Inflammatory macrophage treated with lipopolysaccharide for 1 hour (primary cell): ENCODE data around the gene GABBR1.
A peak's percentile ranks its signal among the peaks of the same experiment; 100 is the strongest.
"Not testable (repeated sequence)": the region's sequence is repeated elsewhere in the genome, so short reads cannot be mapped to it uniquely, and the experiment has no call there.

Experiments
- DNase-seq, 2 donors: peaks; one replicate each; pipeline ENCODE4 v3.0.0-alpha.2; 2020 to 2022

Gene GABBR1

DNA sequence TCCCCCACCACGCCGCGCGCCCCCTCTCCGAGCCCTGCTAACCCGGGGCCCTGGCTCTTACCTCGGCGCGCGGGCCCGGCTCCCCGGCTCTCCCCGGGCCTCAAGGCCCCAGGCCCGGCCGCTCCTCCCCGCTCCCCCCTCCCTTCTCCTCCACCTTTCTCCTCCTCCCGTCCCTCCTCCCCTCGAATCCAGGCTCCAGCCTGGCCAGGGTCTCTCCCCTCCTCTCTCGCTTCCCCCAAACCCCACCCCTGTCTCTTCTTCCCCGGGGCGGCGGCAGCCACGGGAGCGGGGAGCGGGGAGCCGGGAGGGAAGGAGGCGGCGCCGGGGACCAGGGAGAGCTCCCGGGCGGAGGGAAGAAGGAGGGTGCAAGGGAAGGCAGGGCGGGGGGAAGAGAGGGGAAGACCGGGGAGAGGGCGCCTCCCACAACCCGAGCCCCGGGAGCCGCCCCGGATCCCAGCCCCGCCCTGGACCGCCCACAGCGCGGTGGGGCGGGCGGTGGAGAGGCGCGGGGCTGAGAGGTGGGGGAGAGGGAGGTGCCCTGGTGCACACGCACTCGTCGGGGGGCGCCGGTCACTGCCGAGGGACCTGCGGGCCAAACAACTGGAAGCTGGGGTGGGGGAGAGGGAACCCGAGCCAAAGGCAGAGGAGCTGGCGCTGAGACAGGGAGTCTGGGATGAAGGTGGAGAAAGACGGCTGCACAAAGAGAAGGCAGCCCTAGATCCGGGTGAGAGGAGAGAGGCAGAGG, at the start of gene GABBR1:
Gene GABBR1 (minus strand): TSS at position 395 of the 745 bp plus-strand sequence. CDS start 798 bp downstream, outside the sequence.
- peak; percentile 73 to 77 for DNase-seq

DNA sequence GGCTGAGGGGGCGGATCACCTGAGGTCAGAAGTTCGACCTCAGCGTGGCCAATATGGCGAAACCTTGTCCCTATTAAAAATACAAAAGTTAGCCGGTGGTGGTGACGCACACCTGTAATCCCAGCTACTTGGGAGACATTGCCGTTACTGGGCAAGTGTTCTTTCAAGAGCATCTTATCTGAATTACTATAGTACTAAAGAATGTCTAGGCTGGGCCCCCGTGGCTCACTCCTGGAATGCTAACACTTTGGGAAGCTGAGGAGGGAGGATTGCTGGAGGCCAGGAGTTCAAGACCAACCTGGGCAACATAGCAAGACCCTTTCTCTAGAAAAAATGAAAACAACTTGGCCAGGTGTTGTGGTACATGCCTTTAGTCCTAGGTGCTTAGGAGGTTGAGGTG, 48.8 kb upstream of the GABBR1 start:
- DNase-seq: no peak

DNA sequence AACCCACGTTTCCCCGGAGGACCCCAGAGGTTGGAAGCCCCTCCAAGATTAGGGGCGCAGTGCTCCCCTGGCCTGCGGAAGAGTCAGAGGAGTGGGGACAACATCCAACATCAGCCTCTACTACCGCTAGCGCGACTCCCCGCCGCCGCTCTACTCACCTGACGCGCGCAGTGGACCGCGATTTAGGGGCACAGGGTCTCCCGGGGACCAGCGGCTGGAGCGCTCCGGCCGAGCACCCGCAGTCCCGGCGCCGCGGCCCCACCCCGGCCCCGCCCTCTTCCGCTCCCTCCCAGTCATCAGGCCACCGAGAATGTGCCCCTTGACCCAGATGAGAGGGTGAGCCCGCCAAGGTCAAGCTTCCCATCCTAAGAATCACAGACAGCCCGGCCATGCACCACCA, 47.9 kb upstream of the GABBR1 start, which contains the start of gene ZFP57:
Gene ZFP57 (minus strand): TSS at position 249 of the 400 bp plus-strand sequence. CDS start 4,149 bp downstream, outside the sequence.
- DNase-seq: no peak

DNA sequence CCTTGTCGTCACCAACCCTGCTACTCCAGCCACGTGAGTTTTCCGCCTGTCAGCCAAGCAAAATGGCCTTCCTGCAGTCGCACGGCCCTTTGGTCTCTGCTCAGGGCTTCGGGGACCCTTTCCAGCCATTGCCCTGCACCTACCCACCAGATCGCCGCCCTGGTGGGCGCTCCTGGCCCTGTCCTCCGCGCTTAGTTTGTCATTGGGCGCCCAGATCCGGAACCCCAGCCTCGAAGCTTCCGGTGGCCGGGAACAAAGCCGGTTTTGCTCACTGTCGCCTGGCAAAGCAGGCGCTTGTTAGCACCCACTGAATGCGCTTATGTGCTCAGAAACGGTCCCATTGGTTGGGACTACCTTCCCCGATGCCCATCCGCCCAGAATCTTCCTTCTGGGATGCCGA, 47.4 kb upstream of the GABBR1 start:
- no peak for DNase-seq

DNA sequence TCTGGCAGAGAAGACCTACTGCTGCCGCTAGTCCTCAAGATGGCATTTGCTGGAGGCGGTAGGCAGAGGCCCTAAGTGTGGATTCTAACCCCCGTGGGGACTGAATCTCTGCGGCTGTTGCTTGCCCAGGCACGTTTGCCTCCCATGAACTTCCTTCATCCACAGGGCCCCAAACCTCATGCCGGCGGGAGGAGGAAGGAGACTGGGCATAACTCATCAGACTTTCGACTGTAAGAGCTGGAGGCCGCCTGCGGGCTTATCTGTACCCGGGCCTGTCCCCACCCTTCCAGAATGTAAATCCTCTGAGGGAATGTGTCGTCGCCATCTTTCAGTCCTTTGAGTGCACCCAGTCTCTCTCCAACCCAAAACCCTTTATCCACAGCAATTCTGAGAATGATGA, 47.0 kb upstream of the GABBR1 start:
- DNase-seq: no peak

DNA sequence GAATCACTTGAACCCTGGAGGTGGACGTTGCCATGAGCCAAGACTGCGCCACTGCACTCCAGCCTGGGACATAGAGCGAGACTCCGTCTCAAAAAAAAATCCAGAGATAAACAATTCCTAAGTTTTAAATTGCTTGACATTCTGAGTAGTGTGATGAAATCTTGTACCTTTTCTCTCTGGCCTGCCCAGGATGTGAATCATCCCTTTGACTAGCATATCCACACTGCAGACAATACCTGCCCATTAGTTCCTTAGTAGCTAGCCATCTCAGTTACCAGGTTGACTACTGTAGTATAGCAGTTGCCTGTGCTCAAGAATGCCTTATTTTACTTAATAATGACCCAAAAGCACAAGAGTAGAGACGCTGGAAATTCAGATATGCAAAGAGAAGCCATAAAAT, 45.1 kb upstream of the GABBR1 start:
- no peak for DNase-seq

DNA sequence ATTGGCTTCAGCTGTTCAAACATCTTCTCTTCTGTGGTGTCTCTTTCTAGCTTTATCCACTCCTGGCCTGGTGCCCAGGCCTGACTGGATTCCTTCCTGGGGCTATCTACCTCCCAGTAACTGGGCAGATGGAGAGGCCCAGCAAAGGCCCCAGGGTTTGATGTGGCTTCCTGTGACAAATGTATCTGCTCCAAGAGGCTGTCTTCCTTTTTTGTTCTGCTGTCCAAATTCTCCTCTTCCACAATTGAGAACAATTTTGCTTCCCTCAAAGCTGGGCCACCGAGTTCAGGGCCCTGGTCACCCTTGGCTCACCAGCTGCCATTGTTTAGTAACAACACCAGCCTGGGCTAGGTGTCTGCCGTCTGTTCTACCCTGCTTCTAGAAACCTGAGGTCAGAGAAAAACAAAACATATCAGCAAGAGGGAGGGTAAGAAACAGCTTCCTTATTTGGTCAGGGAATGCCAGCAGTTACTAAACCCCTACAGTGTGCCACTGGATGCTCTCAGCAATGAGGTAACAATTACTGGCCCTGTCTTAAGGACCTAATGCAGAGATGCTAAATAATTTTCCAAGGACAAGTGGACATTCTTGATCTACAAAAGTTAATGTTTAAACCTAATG, 44.1 kb upstream of the GABBR1 start:
- DNase-seq: peak; percentile 37 to 40

DNA sequence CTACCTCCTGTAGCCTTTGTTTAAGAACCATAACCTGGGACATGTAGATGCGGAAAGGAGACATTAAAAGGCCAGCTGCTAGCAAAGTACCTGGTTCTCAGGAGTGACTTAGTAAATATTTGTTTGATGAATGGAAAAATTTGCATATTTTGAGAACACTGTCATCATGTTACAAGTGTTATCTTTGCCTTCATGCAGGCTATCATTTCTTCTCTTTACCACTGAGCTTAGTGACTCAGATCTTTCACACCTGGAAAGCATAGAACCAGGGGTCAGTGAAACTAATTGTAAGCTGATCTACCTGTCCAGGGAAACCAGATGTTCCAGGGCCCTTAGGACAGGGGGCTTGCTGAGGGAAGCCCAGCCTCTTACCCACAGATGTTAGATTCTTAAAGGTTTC, 42.6 kb upstream of the GABBR1 start:
- no peak for DNase-seq

DNA sequence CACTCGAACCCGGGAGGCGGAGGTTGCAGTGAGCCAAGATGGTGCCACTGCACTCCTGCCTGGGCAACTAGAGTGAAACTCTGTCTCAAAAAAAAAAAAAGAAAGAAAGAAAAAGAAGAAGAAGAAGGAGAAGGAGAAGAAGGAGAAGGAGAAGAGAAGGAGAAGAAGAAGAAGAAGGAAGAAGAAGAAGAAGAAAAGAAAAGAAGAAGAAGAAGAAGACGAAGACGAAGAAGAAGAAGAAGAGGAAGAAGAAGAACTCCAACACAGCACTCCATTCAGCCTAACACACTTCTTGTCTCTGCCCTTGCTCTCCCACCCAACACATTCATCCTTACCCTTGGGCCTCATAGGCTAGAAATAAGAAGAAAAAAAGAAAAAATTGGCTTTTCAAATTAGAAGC, 41.0 kb upstream of the GABBR1 start:
- no peak for DNase-seq

DNA sequence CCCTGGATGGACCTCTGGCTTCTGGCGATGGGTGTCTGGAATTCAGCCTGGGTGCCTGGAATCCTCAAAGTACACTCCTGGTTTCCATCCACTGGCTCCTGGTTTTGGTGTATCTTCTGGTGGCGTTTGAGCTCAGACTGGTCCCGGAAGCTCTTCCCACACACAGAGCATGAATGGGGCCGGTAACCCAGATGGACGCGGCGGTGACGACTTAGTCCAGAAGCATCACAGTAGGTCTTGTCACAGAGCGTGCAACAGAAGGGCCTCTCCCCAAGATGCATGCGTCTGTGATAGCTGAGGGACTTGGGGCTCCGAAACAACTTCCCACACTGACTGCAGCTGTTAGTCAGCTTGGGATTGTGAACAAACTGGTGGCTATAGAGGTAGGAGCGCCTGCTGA, 40.2 kb upstream of the GABBR1 start:
- DNase-seq: no peak

DNA sequence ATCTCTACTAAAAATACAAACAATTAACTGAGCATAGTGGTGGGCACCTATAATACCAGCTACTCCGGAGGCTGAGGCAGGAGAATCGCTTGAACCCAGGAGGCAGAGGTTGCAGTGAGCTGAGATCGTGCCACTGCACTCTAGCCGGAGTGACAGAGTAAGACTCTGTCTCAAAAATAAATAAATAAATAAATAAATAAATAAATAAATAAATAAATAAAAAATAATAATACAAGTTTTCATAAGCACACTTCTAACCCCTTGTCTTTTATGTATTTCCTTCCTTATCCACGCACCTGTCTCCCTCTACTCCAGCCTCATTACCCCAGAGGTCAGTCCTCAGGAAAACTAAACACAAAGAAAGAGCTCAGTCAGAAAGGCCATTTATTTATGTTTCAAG, 39.1 kb upstream of the GABBR1 start:
- DNase-seq: not testable (repeated sequence)

DNA sequence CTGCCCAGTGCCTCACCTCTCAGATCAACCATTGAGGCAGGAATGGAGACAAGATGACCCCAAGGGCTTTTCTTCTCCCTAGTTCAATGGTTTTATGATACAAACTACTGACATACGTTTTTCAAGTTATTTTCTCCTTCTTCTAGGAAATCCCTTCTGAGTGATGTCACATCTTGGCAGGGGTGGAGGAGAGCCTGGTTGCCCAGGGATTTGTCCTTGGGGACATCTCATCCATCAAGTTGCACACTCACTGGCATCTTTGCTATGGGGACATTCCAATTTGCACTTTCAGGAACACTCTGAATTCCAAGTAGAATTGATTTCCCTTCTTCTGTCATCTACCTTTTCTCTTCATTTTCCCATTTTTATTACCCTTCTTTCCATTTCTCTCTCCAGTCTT, 38.0 kb upstream of the GABBR1 start:
- no peak for DNase-seq

DNA sequence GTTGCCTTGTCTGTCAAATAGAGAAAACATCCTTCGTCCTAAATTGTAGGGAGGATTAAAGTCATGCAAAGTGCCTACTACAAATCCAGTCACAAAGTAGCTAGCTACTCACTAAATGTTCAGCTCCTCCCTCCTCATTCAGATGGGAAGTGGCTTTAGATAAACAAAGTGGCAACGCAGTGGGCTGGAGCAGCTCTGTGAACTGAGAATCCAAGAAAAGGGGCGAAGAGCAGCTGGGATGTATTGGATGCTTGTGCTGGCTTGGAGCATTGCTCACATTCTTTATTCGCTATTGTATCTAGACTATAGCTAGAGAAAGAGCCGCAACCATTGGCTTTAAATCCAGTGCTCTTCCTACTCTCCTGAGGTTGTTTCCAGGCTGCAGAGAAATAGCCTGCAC, 34.2 kb upstream of the GABBR1 start:
- no peak for DNase-seq

DNA sequence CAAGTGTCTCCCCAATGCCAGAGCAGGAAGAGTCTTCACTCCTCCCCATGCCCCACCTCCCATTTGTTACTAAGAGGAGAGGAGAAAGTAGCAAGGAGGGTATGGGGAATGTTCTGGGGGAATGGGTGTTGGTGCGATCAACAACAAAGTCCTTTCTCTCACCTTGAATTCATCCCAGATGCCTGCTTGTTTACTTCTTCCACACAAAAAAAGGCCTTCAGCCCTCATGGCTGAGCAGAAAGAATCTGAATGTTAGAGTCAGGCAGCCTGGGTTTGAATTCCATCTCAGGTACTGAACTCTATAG, 33.8 kb upstream of the GABBR1 start:
- DNase-seq: no peak

DNA sequence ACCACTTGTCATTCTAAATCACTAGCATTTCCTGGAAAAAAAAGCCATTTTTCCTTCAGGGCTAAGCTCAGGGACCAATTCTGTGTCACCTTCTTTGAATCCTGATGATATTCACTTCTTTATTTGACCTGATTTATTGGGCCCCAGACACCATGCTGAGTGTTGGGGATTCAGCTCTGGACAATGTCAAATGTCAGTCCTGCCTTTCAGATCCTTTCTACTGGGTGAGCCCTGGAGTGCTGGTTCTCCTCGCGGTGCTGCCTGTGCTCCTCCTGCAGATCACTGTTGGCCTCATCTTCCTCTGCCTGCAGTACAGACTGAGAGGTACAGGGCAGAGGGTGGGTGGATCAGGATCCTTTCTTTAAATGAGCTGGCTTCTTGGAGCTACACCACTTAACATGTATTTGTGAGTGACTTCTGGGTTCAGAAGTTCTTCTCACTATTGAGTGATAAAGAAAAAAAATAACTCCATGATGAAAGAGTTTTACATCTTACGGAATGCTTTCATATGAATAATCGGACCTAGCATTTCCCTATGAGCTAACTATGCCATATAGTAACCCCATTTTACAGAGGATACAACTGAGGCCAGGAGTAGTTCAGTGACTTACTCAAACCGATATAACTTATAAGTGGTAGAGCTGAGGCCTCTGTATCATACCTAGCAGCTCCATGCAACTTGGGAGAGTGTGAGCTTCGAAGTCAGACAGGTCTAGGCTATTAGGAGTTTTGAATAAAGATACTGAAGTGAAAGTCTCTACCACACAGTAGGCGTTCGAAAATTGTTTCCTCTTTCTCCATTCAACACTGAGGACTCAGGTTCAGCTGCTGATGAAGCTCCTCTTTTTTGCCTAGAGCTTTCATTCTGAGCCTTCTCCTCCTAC, 33.2 kb upstream of the GABBR1 start:
- no peak for DNase-seq

DNA sequence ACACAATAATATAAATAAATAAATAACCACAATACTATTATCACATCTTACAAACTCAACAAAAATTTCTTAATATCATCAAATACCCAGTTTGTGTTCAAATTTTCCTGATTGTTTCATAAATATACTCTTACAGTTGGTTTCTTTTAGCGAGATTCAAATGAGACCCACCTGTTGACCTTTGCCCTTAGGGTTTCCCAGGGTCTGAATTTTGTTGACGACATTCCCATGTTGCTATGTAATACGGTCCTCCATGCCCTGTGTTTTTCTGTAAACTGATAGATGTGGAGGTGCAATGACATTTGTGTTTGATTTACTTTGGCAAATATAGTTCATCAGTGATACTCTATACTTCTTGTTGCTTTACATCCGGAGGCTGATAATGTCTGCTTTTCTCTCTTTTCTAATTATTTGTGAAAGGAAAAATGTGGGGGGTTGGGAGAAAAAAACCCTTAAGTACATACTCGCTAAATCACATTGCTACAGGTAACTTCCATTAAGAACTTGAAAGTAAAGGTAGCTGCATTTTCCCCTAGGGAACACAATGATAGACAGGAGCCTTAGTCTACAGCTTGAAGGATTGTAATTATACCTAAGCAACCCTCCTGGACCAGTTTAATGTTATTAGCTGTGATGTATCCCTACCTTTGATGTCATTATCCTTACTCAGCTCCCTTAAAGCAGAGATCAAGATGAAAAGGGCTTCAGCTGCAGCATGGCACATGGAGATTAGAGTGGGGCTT, 30.5 kb upstream of the GABBR1 start:
- no peak for DNase-seq

DNA sequence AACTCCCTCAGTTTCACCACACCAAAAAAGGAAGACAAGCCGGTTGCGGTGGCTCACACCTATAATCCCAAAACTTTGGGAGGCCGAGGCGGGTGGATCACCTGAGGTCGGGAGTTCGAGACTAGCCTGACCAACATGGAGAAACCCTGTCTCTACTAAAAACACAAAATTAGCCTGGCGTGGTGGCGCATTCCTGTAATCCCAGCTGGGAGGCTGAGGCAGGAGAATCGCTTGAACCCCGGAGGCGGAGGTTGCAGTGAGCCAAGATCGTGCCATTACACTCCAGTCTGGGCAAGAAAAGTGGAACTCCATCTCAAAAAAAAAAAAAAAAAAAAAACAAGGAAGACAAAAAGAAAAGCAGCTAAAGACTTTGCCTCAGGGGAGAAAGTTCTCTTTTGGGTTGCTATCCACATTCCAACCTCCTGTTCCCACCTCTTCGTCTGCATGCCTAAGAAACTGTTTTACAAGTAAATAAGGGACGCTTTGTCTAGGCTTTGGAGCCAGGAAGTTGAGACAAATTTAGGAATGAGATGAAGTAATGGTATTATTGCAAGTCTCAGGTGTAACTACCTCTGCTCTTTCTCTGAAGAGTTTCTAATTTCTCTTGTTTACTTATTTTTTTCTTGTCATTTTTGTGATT, 28.6 kb upstream of the GABBR1 start:
- not testable (repeated sequence) for DNase-seq

DNA sequence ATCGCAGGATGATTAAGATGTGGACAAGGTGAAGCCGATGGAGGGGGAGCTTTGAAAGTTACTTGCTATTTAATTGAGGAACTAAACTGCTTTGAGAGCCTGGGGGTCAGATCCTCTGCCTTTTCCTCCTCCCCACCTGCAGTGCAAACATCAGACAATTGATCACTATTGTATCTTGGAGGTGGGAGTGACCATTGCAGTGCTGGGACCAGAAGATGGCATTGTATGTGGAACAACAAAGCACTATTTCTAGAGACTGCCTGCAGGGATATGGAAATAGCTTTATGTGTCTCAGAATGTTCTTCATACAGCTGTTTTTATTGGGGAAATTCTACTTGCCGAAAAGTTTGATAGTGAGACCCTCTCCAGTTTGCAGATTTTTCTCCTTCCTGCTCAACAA, 28.1 kb upstream of the GABBR1 start:
- no peak for DNase-seq

DNA sequence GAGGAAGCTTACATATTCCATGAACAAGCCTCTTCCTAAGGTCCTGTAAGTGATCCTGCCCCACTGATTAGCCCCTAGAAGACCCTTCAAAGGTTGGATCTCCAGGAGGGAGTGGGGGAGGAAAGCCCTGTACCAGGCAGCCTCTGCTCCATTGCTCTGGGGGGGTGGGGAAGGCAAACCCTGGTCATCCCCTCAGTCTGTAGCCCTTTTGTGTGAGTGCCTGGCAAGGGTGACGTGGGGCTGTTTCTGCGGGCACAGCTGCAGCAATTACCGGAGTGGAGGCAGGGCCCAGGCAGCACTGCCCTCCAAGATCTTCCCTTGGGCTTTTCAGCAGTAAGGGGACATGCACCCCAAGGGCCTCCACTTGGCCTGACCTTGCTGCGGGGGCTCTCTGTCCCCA, 23.8 kb upstream of the GABBR1 start, which contains the start of gene MOG:
Gene MOG (plus strand): TSS at position 295 of the 400 bp plus-strand sequence. CDS start 118 bp downstream, outside the sequence.
- DNase-seq: no peak

DNA sequence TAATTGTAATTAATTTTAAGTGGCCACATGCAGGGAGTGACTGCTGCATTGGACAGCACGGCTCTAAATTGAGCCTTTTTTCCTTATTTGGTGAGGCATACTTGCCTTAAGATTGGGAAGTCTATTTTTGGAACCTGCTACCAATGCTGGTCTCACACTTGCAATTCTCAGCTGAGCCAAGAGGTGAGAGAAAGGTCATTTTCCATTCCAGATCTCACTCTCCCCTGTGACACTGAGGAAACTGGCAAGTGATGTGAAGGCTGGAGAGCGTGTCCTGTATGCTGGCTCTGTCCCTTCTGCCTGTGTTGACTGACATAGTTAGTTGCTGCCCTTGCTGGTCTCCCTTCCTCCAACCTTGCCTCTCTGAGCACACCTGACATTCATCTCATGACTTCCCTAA, 23.2 kb upstream of the GABBR1 start:
- DNase-seq: no peak

DNA sequence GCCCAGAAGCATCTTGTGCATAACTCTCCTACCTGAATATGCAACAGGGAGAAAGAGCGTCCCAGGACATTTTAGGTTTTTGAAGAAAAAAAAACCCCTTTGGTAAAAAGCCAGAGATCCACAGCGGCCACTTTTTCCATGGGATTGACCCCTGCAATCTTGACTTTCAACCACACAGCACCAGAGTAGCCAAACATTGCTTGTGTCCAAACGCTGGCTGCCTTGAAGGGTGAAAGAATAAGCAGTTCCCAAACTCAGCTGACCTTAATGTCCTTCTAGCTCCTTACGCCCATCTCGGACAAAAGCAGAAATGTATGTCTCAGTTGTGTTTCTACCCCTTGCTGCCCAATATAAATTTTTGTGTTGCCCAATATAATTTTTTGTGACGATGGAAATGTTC, 22.7 kb upstream of the GABBR1 start:
- no peak for DNase-seq

DNA sequence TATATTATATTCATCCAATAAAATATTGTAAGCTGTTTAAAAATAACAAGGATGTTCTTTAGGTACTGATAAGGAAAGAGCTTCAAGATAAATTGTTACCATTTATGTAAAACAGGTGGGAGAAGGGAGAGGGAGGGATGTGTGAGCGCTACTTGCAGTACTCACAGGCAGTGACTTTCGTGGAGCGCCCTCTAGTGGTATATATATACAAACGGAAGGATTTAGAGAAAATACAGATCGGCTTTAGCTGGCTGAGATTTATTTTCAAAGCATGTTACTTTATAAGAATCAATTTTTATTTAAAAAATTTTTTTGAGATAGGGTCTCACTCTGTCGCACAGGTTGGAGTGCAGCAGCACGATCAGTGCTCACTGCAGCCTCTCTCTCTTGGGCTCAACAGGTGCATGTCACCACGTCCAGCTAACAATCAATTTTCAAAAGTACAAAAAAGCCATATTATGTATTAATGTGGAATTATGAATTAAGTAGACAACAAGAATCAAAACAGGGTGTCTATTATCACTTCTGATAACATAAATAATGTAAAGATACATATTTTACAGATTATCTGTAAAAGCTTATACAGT, 20.6 kb upstream of the GABBR1 start:
- peak; percentile 48 to 75 for DNase-seq
